Panc1 (cell line): ENCODE results near the gene ATXN10. TPM values are rescaled to one million over a fixed set of nuclear protein-coding genes. Genes with fewer than 3 reads are reported as not detected.

Experiments
- ATAC-seq: fragments of 200-7000 bp; cut with Tn5 transposase; 2 replicates; pipeline ENCODE4 v1.9.1; 2020; ENCODE audit warnings: mild to moderate bottlenecking, moderate library complexity
- BruUV-seq: library from RNA; stranded (reverse); fragments of 400-500 nt; replicated peaks from 2 replicates; lab custom pipeline; 2021; lab: Mats Ljungman, UMichigan
- CTCF ChIA-PET: fragments of 300-600 bp; sonication (Branson Sonifier 250); formaldehyde crosslinking; loops from one replicate; lab custom pipeline; 2022; ENCODE audit warnings: antibody characterized with exemption; lab: Charles Lee
- POLR2A ChIA-PET: fragments of 300-600 bp; sonication (Branson Sonifier 250); formaldehyde crosslinking; loops from one replicate; lab custom pipeline; 2022; ENCODE audit warnings: antibody characterized with exemption; lab: Charles Lee
- DNase-seq: peaks from one replicate; pipeline ENCODE4 v3.0.0-alpha.2; 2010; ENCODE audit warnings: low read depth, low spot score
- H3K27ac ChIP-seq: 2 replicates; pipeline ENCODE4 v1.5.1; 2011; ENCODE audit warnings: mild to moderate bottlenecking, low read length, inconsistent platforms
- H3K27me3 ChIP-seq: fragments of 200-500 bp; sonication (Bioruptor generic); 2 replicates; pipeline ENCODE4 v1.6.0; 2014; ENCODE audit warnings: low read length, inconsistent platforms; ENCODE audit not compliant: control insufficient read depth, insufficient read depth
- H3K36me3 ChIP-seq: fragments of 200-500 bp; sonication (Bioruptor generic); 2 replicates; pipeline ENCODE4 v1.5.1; 2014; ENCODE audit warnings: inconsistent platforms, mild to moderate bottlenecking, low read length, moderate library complexity; ENCODE audit not compliant: control insufficient read depth, insufficient read depth
- H3K4me1 ChIP-seq: 2 replicates; pipeline ENCODE4 v1.5.1; 2011; ENCODE audit warnings: inconsistent platforms, mild to moderate bottlenecking, low read length, moderate library complexity; ENCODE audit not compliant: control insufficient read depth, insufficient read depth
- H3K4me3 ChIP-seq, 2 experiments: 2 replicates each; pipeline ENCODE4 v1.5.1; 2011 to 2012; ENCODE audit warnings: low read depth in 2 of 2, low read length in 2 of 2, mild to moderate bottlenecking in 2 of 2, inconsistent platforms in 1 of 2, moderate library complexity in 1 of 2
- H3K9me3 ChIP-seq: fragments of 200-500 bp; sonication (Bioruptor generic); 2 replicates; pipeline ENCODE4 v1.5.1; 2014; ENCODE audit warnings: low read depth, mild to moderate bottlenecking, inconsistent platforms, low read length, moderate library complexity; ENCODE audit not compliant: control insufficient read depth, insufficient read depth
- POLR2AphosphoS5 ChIP-seq: IDR thresholded peaks from 2 replicates; pipeline ENCODE4 v1.6.1; 2012; ENCODE audit warnings: mild to moderate bottlenecking, low read depth, low read length, moderate library complexity
- REST ChIP-seq, 2 experiments: IDR thresholded peaks; 2 replicates each; pipeline ENCODE4 v1.6.1; 2011 to 2012; ENCODE audit warnings: low read depth in 2 of 2, control low read depth in 1 of 2, low read length in 1 of 2, mild to moderate bottlenecking in 1 of 2, moderate library complexity in 1 of 2; ENCODE audit not compliant: insufficient read depth in 1 of 2
- SIN3A ChIP-seq: IDR thresholded peaks from 2 replicates; pipeline ENCODE4 v1.6.1; 2012; ENCODE audit warnings: low read depth, mild to moderate bottlenecking, low read length, moderate library complexity, borderline replicate concordance; ENCODE audit not compliant: insufficient read depth
- TCF7L2 ChIP-seq: IDR thresholded peaks from 2 replicates; pipeline ENCODE4 v1.6.1; 2011; ENCODE audit warnings: mild to moderate bottlenecking, low read depth, low read length, inconsistent platforms
- in situ Hi-C: cut with HindIII; loops from 2 replicates; pipeline ENCODE4 v1.10.0; 2016; ENCODE audit warnings: low sequenced_read_pairs, low pct_unique_long_range_greater_than_20kb
- intact Hi-C: fragments of 100-400 bp; cut with micrococcal nuclease; formaldehyde crosslinking; loops from one replicate; pipeline ENCODE4 v1.10.0; 2022; ENCODE audit not compliant: unreplicated experiment
- total RNA-seq: library from RNA; stranded (reverse); gene quantifications from one replicate; pipeline ENCODE4 v1.2.1, GENCODE V29; 2021; ENCODE audit not compliant: unreplicated experiment
- TF ChIP-seq, protein P1 (sequence below): fragments of 450-650 bp; IDR thresholded peaks from 2 replicates; pipeline ENCODE4 v1.5.1; 2017; ENCODE audit warnings: mild to moderate bottlenecking

Gene ATXN10
- total RNA-seq, 1 experiment from 2014 or later = 184 TPM

- CTCF ChIA-PET = no interaction called here
- Histone ChIP-seq H3K27ac (no peak overlapping the region), H3K27me3 (no peaks in the 10 kb centered on the region), H3K4me3 (no peak overlapping the region), H3K9me3 (no peaks in the 10 kb centered on the region), H3K36me3 (no peaks in the 10 kb centered on the region; the same call in 1 of the 2 replicates), H3K4me1 (no peaks in the 10 kb centered on the region)
- TF ChIP-seq TCF7L2 (no peak), POLR2AphosphoS5 (no peak), REST (IDR thresholded peaks at IDR 0.05; ENCODE audit: insufficient read depth in 1 of 2, low read depth in 2 of 2, low read length in 1 of 2) (no peak), SIN3A (no peak)
- TF ChIP-seq, protein P1, sequence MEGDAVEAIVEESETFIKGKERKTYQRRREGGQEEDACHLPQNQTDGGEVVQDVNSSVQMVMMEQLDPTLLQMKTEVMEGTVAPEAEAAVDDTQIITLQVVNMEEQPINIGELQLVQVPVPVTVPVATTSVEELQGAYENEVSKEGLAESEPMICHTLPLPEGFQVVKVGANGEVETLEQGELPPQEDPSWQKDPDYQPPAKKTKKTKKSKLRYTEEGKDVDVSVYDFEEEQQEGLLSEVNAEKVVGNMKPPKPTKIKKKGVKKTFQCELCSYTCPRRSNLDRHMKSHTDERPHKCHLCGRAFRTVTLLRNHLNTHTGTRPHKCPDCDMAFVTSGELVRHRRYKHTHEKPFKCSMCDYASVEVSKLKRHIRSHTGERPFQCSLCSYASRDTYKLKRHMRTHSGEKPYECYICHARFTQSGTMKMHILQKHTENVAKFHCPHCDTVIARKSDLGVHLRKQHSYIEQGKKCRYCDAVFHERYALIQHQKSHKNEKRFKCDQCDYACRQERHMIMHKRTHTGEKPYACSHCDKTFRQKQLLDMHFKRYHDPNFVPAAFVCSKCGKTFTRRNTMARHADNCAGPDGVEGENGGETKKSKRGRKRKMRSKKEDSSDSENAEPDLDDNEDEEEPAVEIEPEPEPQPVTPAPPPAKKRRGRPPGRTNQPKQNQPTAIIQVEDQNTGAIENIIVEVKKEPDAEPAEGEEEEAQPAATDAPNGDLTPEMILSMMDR = no peak
- intact Hi-C loops (no loop called here), in situ Hi-C loops (no loop called here)
- DNase-seq (no peak), ATAC-seq (no peak)
- POLR2A ChIA-PET = no interaction called here
- BruUV-seq = no TSS peak
These were observed 161.4 kb downstream of the ATXN10 start for GRCh38 chr22:45832959-45833580.

DNA sequence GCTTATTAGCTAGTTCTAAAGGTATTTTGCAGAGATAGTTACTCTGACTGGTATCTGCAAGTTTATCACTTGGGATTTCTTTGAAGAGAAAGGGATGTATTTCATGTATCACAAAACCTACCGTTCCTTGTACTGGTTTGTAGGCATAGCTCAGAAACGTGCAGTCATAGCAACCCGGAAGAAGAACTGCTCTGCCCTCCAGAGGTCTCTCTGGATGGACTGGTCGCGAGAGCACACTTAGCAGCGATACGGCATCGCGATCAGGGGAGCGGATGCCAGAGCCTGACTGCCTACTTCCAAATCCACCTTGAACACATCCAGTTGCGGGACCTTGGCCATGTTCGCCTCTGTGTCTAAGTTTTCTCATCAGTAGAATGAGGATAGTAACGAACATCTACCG, 162.0 kb downstream of the ATXN10 start:
- no peaks in the 10 kb centered on the region for H3K27me3 ChIP-seq
- intact Hi-C loops = no loop called here
- DNase-seq = no peak
- no peak for TF ChIP-seq TCF7L2
- no peak for TF ChIP-seq SIN3A
- no peak for TF ChIP-seq POLR2AphosphoS5
- TF ChIP-seq REST (IDR thresholded peaks at IDR 0.05; ENCODE audit: insufficient read depth in 1 of 2, low read depth in 2 of 2, low read length in 1 of 2) = no peak
- TF ChIP-seq, protein P1 = no peak
- no TSS peak for BruUV-seq
- H3K36me3 ChIP-seq = no peaks in the 10 kb centered on the region; the same call in 1 of the 2 replicates
- POLR2A ChIA-PET = no interaction called here
- no peaks in the 10 kb centered on the region for H3K9me3 ChIP-seq
- no peak overlapping the region for H3K4me3 ChIP-seq
- no peak for ATAC-seq
- in situ Hi-C loops = no loop called here
- no peak overlapping the region for H3K27ac ChIP-seq
- no peaks in the 10 kb centered on the region for H3K4me1 ChIP-seq
- CTCF ChIA-PET = no interaction called here
